HUES64 (cell line): ENCODE results near the gene CDH13.

Experiments used
- H3K27ac ChIP-seq: 2 replicates; pipeline ENCODE4 v1.7.0; 2013; ENCODE audit warnings: low read depth, low read length, inconsistent platforms
- H3K27me3 ChIP-seq: 2 replicates; pipeline ENCODE4 v1.6.1; 2013; ENCODE audit warnings: mild to moderate bottlenecking, low read length; ENCODE audit not compliant: insufficient read depth
- H3K36me3 ChIP-seq: 2 replicates; pipeline ENCODE4 v1.6.1; 2013; ENCODE audit warnings: mild to moderate bottlenecking, low read length; ENCODE audit not compliant: insufficient read depth
- H3K4me1 ChIP-seq: 2 replicates; pipeline ENCODE4 v1.6.1; 2013; ENCODE audit warnings: mild to moderate bottlenecking, low read length, moderate library complexity; ENCODE audit not compliant: insufficient read depth
- H3K4me3 ChIP-seq: 2 replicates; pipeline ENCODE4 v1.5.1; 2013; ENCODE audit warnings: mild to moderate bottlenecking, low read length, moderate library complexity
- H3K9ac ChIP-seq: 2 replicates; pipeline ENCODE4 v1.6.1; 2013; ENCODE audit warnings: mild to moderate bottlenecking, low read depth, low read length
- H3K9me3 ChIP-seq: 2 replicates; pipeline ENCODE4 v1.6.1; 2013; ENCODE audit warnings: low read depth, low read length; ENCODE audit not compliant: insufficient read depth
- WGBS: fragments of 150-250, 120-280 bp; methylation state at CpG from one replicate; pipeline ENCODE4 v1.1.7; 2013; ENCODE audit warnings: missing lambda C conversion rate; 5-methylcytosine and 5-hydroxymethylcytosine counted together

CDH13 gene

GRCh38 chr16:83550183-83550569 lies 923.4 kb downstream of the CDH13 start:
- Histone ChIP-seq H3K4me1 (peaks cover 3% of the 10 kb centered on the region; the same call in 1 of the 2 replicates), H3K27me3 (no peaks in the 10 kb centered on the region), H3K27ac (no peak overlapping the region), H3K9ac (no peak overlapping the region), H3K9me3 (no peaks in the 10 kb centered on the region), H3K4me3 (no peak overlapping the region), H3K36me3 (no peaks in the 10 kb centered on the region)
- 80% methylated on average over 4 of the region's 4 CpGs for WGBS

- Histone ChIP-seq H3K9me3 (no peaks in the 10 kb centered on the region), H3K36me3 (no peaks in the 10 kb centered on the region), H3K27me3 (no peaks in the 10 kb centered on the region), H3K4me1 (peaks cover 3% of the 10 kb centered on the region; the same call in 1 of the 2 replicates), H3K27ac (no peak overlapping the region), H3K4me3 (no peak overlapping the region), H3K9ac (no peak overlapping the region)
- 82% methylated on average over 3 of the region's 3 CpGs for WGBS
Measured at GRCh38 chr16:83552228-83552627, 925.5 kb downstream of the CDH13 start.

GRCh38 chr16:83552930-83553329 lies 926.2 kb downstream of the CDH13 start:
- no peak overlapping the region for H3K4me3 ChIP-seq
- H3K9ac ChIP-seq: no peak overlapping the region
- WGBS: 86% methylated on average over 8 of the region's 10 CpGs
- H3K36me3 ChIP-seq: no peaks in the 10 kb centered on the region
- no peaks in the 10 kb centered on the region for H3K9me3 ChIP-seq
- no peaks in the 10 kb centered on the region for H3K27me3 ChIP-seq
- H3K27ac ChIP-seq: no peak overlapping the region
- peaks cover 3% of the 10 kb centered on the region; the same call in 1 of the 2 replicates for H3K4me1 ChIP-seq

- no peak overlapping the region for H3K27ac ChIP-seq
- H3K9me3 ChIP-seq: no peaks in the 10 kb centered on the region
- 94% methylated on average over 3 of the region's 3 CpGs for WGBS
Measured at GRCh38 chr16:83554096-83554495, 927.3 kb downstream of the CDH13 start.

GRCh38 chr16:83554540-83554939 lies 927.8 kb downstream of the CDH13 start:
- no peak overlapping the region for H3K27ac ChIP-seq
- peaks cover 3% of the 10 kb centered on the region; the same call in 1 of the 2 replicates for H3K4me1 ChIP-seq
- no peaks in the 10 kb centered on the region for H3K36me3 ChIP-seq
- no peaks in the 10 kb centered on the region for H3K27me3 ChIP-seq
- no peak overlapping the region for H3K4me3 ChIP-seq
- 94% methylated on average over 1 of the region's 1 CpG for whole genome bisulfite sequencing
- no peaks in the 10 kb centered on the region for H3K9me3 ChIP-seq
- H3K9ac ChIP-seq: no peak overlapping the region

More at GRCh38 chr16:83554096-83554495, 927.3 kb downstream of the CDH13 start:
- Histone ChIP-seq H3K36me3 (no peaks in the 10 kb centered on the region), H3K4me3 (no peak overlapping the region), H3K9ac (no peak overlapping the region), H3K4me1 (peaks cover 3% of the 10 kb centered on the region; the same call in 1 of the 2 replicates), H3K27me3 (no peaks in the 10 kb centered on the region)

GRCh38 chr16:83561876-83562275 lies 935.1 kb downstream of the CDH13 start:
- H3K9ac ChIP-seq: no peak overlapping the region
- H3K4me3 ChIP-seq: no peak overlapping the region
- no peaks in the 10 kb centered on the region for H3K36me3 ChIP-seq
- H3K27me3 ChIP-seq: no peaks in the 10 kb centered on the region
- WGBS: 91% methylated on average over 2 of the region's 2 CpGs
- no peaks in the 10 kb centered on the region for H3K9me3 ChIP-seq
- no peaks in the 10 kb centered on the region for H3K4me1 ChIP-seq
- no peak overlapping the region for H3K27ac ChIP-seq

- no peaks in the 10 kb centered on the region for H3K9me3 ChIP-seq
- 89% methylated on average over 7 of the region's 7 CpGs for WGBS
- H3K27ac ChIP-seq: no peak overlapping the region
- H3K4me1 ChIP-seq: no peaks in the 10 kb centered on the region
- H3K36me3 ChIP-seq: no peaks in the 10 kb centered on the region
- H3K27me3 ChIP-seq: no peaks in the 10 kb centered on the region
- H3K9ac ChIP-seq: no peak overlapping the region
- H3K4me3 ChIP-seq: no peak overlapping the region
Measured at GRCh38 chr16:83568345-83568744, 941.6 kb downstream of the CDH13 start.

GRCh38 chr16:83574388-83574787 lies 947.6 kb downstream of the CDH13 start:
- Histone ChIP-seq H3K36me3 (no peaks in the 10 kb centered on the region), H3K27ac (peak overlapping the region; percentile 32; the same call in 1 of the 2 replicates), H3K9me3 (no peaks in the 10 kb centered on the region), H3K27me3 (no peaks in the 10 kb centered on the region), H3K4me1 (peaks cover 8% of the 10 kb centered on the region), H3K9ac (no peak overlapping the region), H3K4me3 (no peak overlapping the region)
- 38% methylated on average over 6 of the region's 6 CpGs for WGBS

- Histone ChIP-seq H3K27me3 (no peaks in the 10 kb centered on the region), H3K4me3 (no peak overlapping the region), H3K4me1 (peaks cover 14% of the 10 kb centered on the region), H3K9me3 (no peaks in the 10 kb centered on the region), H3K9ac (no peak overlapping the region), H3K36me3 (no peaks in the 10 kb centered on the region), H3K27ac (no peak overlapping the region)
- WGBS: 95% methylated on average over 7 of the region's 7 CpGs
Measured at GRCh38 chr16:83577078-83577745, 950.4 kb downstream of the CDH13 start.

GRCh38 chr16:83578171-83578570 lies 951.4 kb downstream of the CDH13 start:
- no peaks in the 10 kb centered on the region for H3K27me3 ChIP-seq
- H3K4me1 ChIP-seq: peaks cover 20% of the 10 kb centered on the region
- H3K9ac ChIP-seq: no peak overlapping the region
- no peaks in the 10 kb centered on the region for H3K9me3 ChIP-seq
- no peak overlapping the region for H3K27ac ChIP-seq
- H3K4me3 ChIP-seq: no peak overlapping the region
- WGBS: 95% methylated on average over 7 of the region's 7 CpGs
- H3K36me3 ChIP-seq: no peaks in the 10 kb centered on the region

GRCh38 chr16:83579027-83579426 lies 952.3 kb downstream of the CDH13 start:
- Histone ChIP-seq H3K9me3 (no peaks in the 10 kb centered on the region), H3K27ac (no peak overlapping the region), H3K36me3 (no peaks in the 10 kb centered on the region), H3K4me1 (peaks cover 19% of the 10 kb centered on the region), H3K9ac (no peak overlapping the region), H3K27me3 (no peaks in the 10 kb centered on the region), H3K4me3 (no peak overlapping the region)
- 91% methylated on average over 1 of the region's 1 CpG for WGBS

GRCh38 chr16:83579436-83579835 lies 952.7 kb downstream of the CDH13 start:
- Histone ChIP-seq H3K27me3 (no peaks in the 10 kb centered on the region), H3K27ac (no peak overlapping the region)

More at GRCh38 chr16:83579436-83579835, 952.7 kb downstream of the CDH13 start:
- Histone ChIP-seq H3K4me1 (peaks cover 15% of the 10 kb centered on the region), H3K36me3 (no peaks in the 10 kb centered on the region), H3K4me3 (no peak overlapping the region), H3K9me3 (no peaks in the 10 kb centered on the region), H3K9ac (no peak overlapping the region)
- WGBS: 60% methylated on average over 3 of the region's 3 CpGs
